Measurements from ENCODE around the gene TSPOAP1.

TSPOAP1 gene

GRCh38 chr17:58264407-58265103 lies 64.0 kb downstream of the TSPOAP1 start:
- no peak for TF ChIP-seq CTCF (conservative IDR thresholded peaks at IDR 0.05; ENCODE audit: low read length)
- H3K4me3 ChIP-seq (ENCODE audit: low read length): no peak overlapping the region
- no peak for DNase-seq (ENCODE audit: low read depth)

GRCh38 chr17:58263773-58264172 lies 64.8 kb downstream of the TSPOAP1 start:
- no peak overlapping the region for H3K4me3 ChIP-seq (ENCODE audit: low read length)
- TF ChIP-seq CTCF (conservative IDR thresholded peaks at IDR 0.05; ENCODE audit: low read length): no peak
- DNase-seq (ENCODE audit: low read depth): no peak

GRCh38 chr17:58262149-58262548 lies 66.4 kb downstream of the TSPOAP1 start:
- TF ChIP-seq CTCF (conservative IDR thresholded peaks at IDR 0.05; ENCODE audit: low read length): no peak
- DNase-seq (ENCODE audit: low read depth): no peak
- no peak overlapping the region for H3K4me3 ChIP-seq (ENCODE audit: low read length)

- TF ChIP-seq CTCF (conservative IDR thresholded peaks at IDR 0.05; ENCODE audit: low read length): no peak
- H3K4me3 ChIP-seq (ENCODE audit: low read length): no peak overlapping the region
- DNase-seq (ENCODE audit: low read depth): no peak
These were observed 73.8 kb downstream of the TSPOAP1 start for GRCh38 chr17:58254803-58255202.

GRCh38 chr17:58253082-58253481 lies 75.5 kb downstream of the TSPOAP1 start:
- DNase-seq (ENCODE audit: low read depth): no peak
- no peak overlapping the region for H3K4me3 ChIP-seq (ENCODE audit: low read length)
- TF ChIP-seq CTCF (conservative IDR thresholded peaks at IDR 0.05; ENCODE audit: low read length): no peak

GRCh38 chr17:58252141-58252540 lies 76.5 kb downstream of the TSPOAP1 start:
- TF ChIP-seq CTCF (conservative IDR thresholded peaks at IDR 0.05; ENCODE audit: low read length): no peak
- no peak for DNase-seq (ENCODE audit: low read depth)
- no peak overlapping the region for H3K4me3 ChIP-seq (ENCODE audit: low read length)

Measured in AG10803 (cell line).